Neural progenitor cell (in vitro differentiated cells): ENCODE data around the gene ZNF536.

Source experiments
- CTCF ChIP-seq: fragments of 200-600 bp; sonication (generic); IDR thresholded peaks from 2 replicates; pipeline ENCODE4 v1.5.1; 2017; ENCODE audit warnings: antibody characterized with exemption, mild to moderate bottlenecking
- EZH2 ChIP-seq: fragments of 200-600 bp; sonication (generic); IDR thresholded peaks from 2 replicates; pipeline ENCODE4 v1.6.1; 2017; ENCODE audit warnings: antibody characterized with exemption, mild to moderate bottlenecking, moderate library complexity
- EZH2phosphoT487 ChIP-seq: fragments of 200-600 bp; sonication (generic); IDR thresholded peaks from 2 replicates; pipeline ENCODE4 v1.6.1; 2017; ENCODE audit warnings: antibody characterized with exemption

DNA sequence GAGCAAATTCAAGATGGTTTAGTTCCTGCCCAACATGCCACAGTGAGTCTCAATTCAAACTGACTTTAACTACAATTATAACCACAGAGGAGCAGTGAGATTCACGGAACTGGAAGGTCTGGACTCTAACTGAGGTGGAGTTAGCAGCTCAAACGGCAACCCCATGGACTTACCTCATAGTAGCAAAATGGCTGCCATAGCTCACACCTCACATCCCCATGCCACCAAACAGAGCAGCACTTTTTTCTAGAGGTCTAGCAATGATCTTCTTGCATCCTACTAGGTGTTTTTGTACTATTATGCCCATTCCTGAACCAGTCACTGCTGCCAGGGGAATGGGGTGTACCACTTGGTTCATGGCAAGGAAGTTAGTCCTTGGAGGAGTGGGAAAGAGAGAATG lies 87.7 kb downstream of the ZNF536 start:
- TF ChIP-seq CTCF = no peak
- no peak for TF ChIP-seq EZH2phosphoT487
- no peak for TF ChIP-seq EZH2
